HepG2 (cell line): ENCODE results near the gene OR1F1. TPM values are rescaled to one million over a fixed set of nuclear protein-coding genes. Genes with fewer than 3 reads are reported as not detected.

Experiments
- ELF1 ChIP-seq: sonication (generic); formaldehyde crosslinking; IDR thresholded peaks from 2 replicates; pipeline ENCODE4 v1.4.0; 2020; ENCODE audit warnings: missing genetic modification reagents
- MTF1 ChIP-seq: sonication (generic); formaldehyde crosslinking; IDR thresholded peaks from 2 replicates; pipeline ENCODE4 v1.5.0; 2020; ENCODE audit warnings: missing genetic modification reagents
- RBM39 ChIP-seq: fragments of 200-400 bp; formaldehyde crosslinking; IDR thresholded peaks from one replicate; pipeline ENCODE4 v1.6.1; 2018; ENCODE audit warnings: antibody characterized with exemption, mild to moderate bottlenecking, low read depth, low read length; ENCODE audit not compliant: poor library complexity, severe bottlenecking
- SNAPC2 ChIP-seq: sonication (generic); formaldehyde crosslinking; IDR thresholded peaks from 2 replicates; pipeline ENCODE4 v1.8.1; 2022; ENCODE audit warnings: mild to moderate bottlenecking, missing genetic modification reagents
- ZEB1 ChIP-seq: IDR thresholded peaks from 2 replicates; pipeline ENCODE4 v1.6.1; 2012; ENCODE audit warnings: mild to moderate bottlenecking, low read depth, inconsistent platforms; ENCODE audit not compliant: insufficient replicate concordance
- ZNF264 ChIP-seq: sonication (generic); formaldehyde crosslinking; IDR thresholded peaks from 2 replicates; pipeline ENCODE4 v1.4.0; 2020; ENCODE audit warnings: missing genetic modification reagents
- ZNF451 ChIP-seq: sonication (generic); formaldehyde crosslinking; IDR thresholded peaks from 2 replicates; pipeline ENCODE4 v1.5.0; 2020; ENCODE audit warnings: mild to moderate bottlenecking, missing genetic modification reagents
- ZNF644 ChIP-seq: IDR thresholded peaks from 2 replicates; pipeline ENCODE4 v1.6.1; 2016; ENCODE audit warnings: low read depth
- ZNF746 ChIP-seq: sonication (generic); formaldehyde crosslinking; IDR thresholded peaks from 2 replicates; pipeline ENCODE4 v1.8.0; 2022; ENCODE audit warnings: mild to moderate bottlenecking, missing genetic modification reagents
- ZSCAN25 ChIP-seq: sonication (generic); formaldehyde crosslinking; IDR thresholded peaks from 2 replicates; pipeline ENCODE4 v1.8.0; 2022; ENCODE audit warnings: mild to moderate bottlenecking, missing genetic modification reagents
- polyA plus RNA-seq, 8 experiments: library from polyadenylated mRNA; depleted of rRNA in 3 of 8; stranded (reverse) in 7 of 8; unstranded in 1 of 8; fragments of >200 nt; fragmentation: Illumina TruSeq in 4 of 8; extraction: Trizol in 4 of 8; gene quantifications; 2 replicates each; pipeline versions ENCODE4 v1.2.1 to v1.2.3, GENCODE V29; 2011 to 2016; ENCODE audit warnings: low read depth in 4 of 8, missing spikeins in 1 of 8, mixed read lengths in 1 of 8; ENCODE audit not compliant: insufficient read depth in 1 of 8
- total RNA-seq, 5 experiments: library from RNA; depleted of rRNA; stranded (reverse); fragments of >200 nt; fragmentation: Illumina TruSeq; extraction: Trizol; gene quantifications; 2 replicates each; pipeline ENCODE4 v1.2.3, GENCODE V29; 2016; ENCODE audit warnings: low read depth in 1 of 5
- TF ChIP-seq, protein P1 (sequence below): sonication (generic); IDR thresholded peaks from 2 replicates; pipeline ENCODE4 v1.6.1; 2016; ENCODE audit warnings: low read depth, borderline replicate concordance
- TF ChIP-seq, protein P2 (sequence below): sonication (generic); formaldehyde crosslinking; IDR thresholded peaks from 2 replicates; pipeline ENCODE4 v1.4.0; 2020; ENCODE audit warnings: missing genetic modification reagents
- TF ChIP-seq, protein P3 (sequence below): sonication (generic); formaldehyde crosslinking; conservative IDR thresholded peaks from 2 replicates; pipeline ENCODE4 v1.8.0; 2022; ENCODE audit warnings: low read depth, missing genetic modification reagents
- TF ChIP-seq, protein P4 (sequence below): sonication (generic); formaldehyde crosslinking; conservative IDR thresholded peaks from 2 replicates; pipeline ENCODE4 v1.8.1; 2023; ENCODE audit warnings: missing genetic modification reagents
- TF ChIP-seq, protein P5 (sequence below), 2 experiments: sonication (generic) in 1 of 2; formaldehyde crosslinking in 1 of 2; IDR thresholded peaks; 2 replicates each; pipeline versions ENCODE4 v1.6.1 to v1.9.0; 2014 to 2022; ENCODE audit warnings: antibody characterized with exemption in 1 of 2, borderline replicate concordance in 1 of 2, inconsistent platforms in 1 of 2, low read depth in 1 of 2, missing genetic modification reagents in 1 of 2

The OR1F1 gene
- total and polyA plus RNA-seq, 2 of the 13 experiments (the other 11 are each of a cell fraction or from before 2014, with no cell fraction given), result 0.90 TPM; not detected in 1

DNA sequence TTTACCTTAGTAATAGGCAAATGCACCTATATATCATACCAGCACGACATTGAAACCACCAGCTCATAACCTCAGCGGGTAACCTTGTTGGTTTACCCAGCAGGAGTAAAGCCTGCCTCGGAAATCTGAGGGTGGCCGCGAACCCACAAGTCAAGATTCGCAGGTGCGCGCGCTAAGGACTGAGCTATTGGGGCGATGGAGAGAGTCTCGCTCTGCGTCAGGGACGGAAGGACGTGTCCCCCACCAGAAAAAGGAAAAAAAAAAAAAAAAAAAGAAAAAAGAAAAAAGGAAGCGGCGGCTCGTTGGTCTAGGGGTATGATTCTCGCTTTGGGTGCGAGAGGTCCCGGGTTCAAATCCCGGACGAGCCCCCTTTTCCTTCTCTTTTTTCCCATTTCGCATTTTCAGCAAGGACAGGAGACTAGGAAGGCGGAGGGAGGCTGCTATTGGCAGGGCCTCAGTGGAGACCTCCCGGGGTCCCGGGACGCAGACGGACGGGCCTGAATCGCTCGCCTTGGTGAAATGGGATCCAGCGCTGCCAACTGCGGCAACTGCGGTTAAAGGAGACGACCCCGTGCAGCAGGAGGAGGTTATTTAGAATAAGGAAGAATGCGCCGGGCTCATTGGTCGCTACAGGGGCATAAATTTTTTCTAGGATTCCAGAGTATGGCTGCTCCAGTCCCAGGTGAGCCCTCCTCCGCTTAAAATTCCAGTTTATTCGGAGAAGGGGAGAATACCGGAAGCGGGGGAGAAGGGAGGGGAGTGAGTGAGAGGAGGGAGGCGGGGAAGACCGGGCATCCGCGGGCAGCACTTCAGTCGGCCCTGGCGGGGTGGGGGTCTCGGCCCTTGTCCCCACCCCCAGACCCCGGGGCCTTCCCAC, at the start of gene OR1F1 (continued):
- TF ChIP-seq, protein P1, sequence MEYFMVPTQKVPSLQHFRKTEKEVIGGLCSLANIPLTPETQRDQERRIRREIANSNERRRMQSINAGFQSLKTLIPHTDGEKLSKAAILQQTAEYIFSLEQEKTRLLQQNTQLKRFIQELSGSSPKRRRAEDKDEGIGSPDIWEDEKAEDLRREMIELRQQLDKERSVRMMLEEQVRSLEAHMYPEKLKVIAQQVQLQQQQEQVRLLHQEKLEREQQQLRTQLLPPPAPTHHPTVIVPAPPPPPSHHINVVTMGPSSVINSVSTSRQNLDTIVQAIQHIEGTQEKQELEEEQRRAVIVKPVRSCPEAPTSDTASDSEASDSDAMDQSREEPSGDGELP, result no peak
- TF ChIP-seq, protein P2, sequence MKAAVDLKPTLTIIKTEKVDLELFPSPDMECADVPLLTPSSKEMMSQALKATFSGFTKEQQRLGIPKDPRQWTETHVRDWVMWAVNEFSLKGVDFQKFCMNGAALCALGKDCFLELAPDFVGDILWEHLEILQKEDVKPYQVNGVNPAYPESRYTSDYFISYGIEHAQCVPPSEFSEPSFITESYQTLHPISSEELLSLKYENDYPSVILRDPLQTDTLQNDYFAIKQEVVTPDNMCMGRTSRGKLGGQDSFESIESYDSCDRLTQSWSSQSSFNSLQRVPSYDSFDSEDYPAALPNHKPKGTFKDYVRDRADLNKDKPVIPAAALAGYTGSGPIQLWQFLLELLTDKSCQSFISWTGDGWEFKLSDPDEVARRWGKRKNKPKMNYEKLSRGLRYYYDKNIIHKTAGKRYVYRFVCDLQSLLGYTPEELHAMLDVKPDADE (CRISPR knock-in tag), result no peak
- peak; percentile 58 for TF ChIP-seq ZEB1
- TF ChIP-seq SNAPC2 (CRISPR knock-in tag), result 0 out of 2 replicates have a peak, but pooled peaks have one; percentile 5
- 0 out of 2 replicates have a peak, but pooled peaks have one; percentile 40 for TF ChIP-seq ZSCAN25 (CRISPR knock-in tag)
- no peak for TF ChIP-seq ZNF644 (CRISPR knock-in tag)
- TF ChIP-seq ZNF451 (CRISPR knock-in tag), result no peak
- no peak for TF ChIP-seq MTF1 (CRISPR knock-in tag)
- TF ChIP-seq ZNF746, result no peak
- TF ChIP-seq, protein P3, sequence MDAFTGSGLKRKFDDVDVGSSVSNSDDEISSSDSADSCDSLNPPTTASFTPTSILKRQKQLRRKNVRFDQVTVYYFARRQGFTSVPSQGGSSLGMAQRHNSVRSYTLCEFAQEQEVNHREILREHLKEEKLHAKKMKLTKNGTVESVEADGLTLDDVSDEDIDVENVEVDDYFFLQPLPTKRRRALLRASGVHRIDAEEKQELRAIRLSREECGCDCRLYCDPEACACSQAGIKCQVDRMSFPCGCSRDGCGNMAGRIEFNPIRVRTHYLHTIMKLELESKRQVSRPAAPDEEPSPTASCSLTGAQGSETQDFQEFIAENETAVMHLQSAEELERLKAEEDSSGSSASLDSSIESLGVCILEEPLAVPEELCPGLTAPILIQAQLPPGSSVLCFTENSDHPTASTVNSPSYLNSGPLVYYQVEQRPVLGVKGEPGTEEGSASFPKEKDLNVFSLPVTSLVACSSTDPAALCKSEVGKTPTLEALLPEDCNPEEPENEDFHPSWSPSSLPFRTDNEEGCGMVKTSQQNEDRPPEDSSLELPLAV (CRISPR knock-in tag), result no peak
- 0 out of 2 replicates have a peak, but pooled peaks have one; percentile 31 for TF ChIP-seq ZNF264 (CRISPR knock-in tag)
- TF ChIP-seq RBM39, result no peak
- TF ChIP-seq, protein P4, sequence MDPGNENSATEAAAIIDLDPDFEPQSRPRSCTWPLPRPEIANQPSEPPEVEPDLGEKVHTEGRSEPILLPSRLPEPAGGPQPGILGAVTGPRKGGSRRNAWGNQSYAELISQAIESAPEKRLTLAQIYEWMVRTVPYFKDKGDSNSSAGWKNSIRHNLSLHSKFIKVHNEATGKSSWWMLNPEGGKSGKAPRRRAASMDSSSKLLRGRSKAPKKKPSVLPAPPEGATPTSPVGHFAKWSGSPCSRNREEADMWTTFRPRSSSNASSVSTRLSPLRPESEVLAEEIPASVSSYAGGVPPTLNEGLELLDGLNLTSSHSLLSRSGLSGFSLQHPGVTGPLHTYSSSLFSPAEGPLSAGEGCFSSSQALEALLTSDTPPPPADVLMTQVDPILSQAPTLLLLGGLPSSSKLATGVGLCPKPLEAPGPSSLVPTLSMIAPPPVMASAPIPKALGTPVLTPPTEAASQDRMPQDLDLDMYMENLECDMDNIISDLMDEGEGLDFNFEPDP (CRISPR knock-in tag), result no peak
- TF ChIP-seq, protein P5, sequence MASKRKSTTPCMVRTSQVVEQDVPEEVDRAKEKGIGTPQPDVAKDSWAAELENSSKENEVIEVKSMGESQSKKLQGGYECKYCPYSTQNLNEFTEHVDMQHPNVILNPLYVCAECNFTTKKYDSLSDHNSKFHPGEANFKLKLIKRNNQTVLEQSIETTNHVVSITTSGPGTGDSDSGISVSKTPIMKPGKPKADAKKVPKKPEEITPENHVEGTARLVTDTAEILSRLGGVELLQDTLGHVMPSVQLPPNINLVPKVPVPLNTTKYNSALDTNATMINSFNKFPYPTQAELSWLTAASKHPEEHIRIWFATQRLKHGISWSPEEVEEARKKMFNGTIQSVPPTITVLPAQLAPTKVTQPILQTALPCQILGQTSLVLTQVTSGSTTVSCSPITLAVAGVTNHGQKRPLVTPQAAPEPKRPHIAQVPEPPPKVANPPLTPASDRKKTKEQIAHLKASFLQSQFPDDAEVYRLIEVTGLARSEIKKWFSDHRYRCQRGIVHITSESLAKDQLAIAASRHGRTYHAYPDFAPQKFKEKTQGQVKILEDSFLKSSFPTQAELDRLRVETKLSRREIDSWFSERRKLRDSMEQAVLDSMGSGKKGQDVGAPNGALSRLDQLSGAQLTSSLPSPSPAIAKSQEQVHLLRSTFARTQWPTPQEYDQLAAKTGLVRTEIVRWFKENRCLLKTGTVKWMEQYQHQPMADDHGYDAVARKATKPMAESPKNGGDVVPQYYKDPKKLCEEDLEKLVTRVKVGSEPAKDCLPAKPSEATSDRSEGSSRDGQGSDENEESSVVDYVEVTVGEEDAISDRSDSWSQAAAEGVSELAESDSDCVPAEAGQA (IDR thresholded peaks at IDR 0.05; ENCODE audit: low read depth), result no peak
- TF ChIP-seq, protein P5 (CRISPR knock-in tag; IDR thresholded peaks at IDR 0.05; ENCODE audit: borderline replicate concordance), result no peak
- TF ChIP-seq ELF1 (CRISPR knock-in tag), result peak; percentile 54; the same call in 1 of the 2 replicates
